Measurements from ENCODE around the gene GAMT. TPM values are rescaled to one million over a fixed set of nuclear protein-coding genes. Genes with fewer than 3 reads are reported as not detected.

GAMT gene
- total and polyA plus RNA-seq, 2 donors (not counting 3 experiments of a cell fraction or from before 2014, with no cell fraction given) = 22.1 to 36.9 TPM

- intact Hi-C loops (cut with micrococcal nuclease) (loop anchor here (1.0 to 10.0 kb wide), 2 partner anchors 17 to 194 kb away; partner anchors contain the start of genes MBD3 and NDUFS7), dilution Hi-C loops (cut with MboI; ENCODE audit: extremely low pct_ligation_motif_present, low sequenced_read_pairs) (no loop called here)
- Histone ChIP-seq H3K27me3 (ENCODE audit: control insufficient read depth in 2 of 2, insufficient read depth in 2 of 2, low read length in 2 of 2) (no peaks in the 10 kb centered on the region), H3K4me3 (replicated peaks in 1 of 3; ENCODE audit: insufficient read depth in 1 of 3, low read depth in 1 of 3, low read length in 3 of 3) (peak overlapping the region; percentile 47 to 70 (median 56)), H3K4me2 (ENCODE audit: insufficient read depth, low read length) (no peak overlapping the region), H2AFZ (ENCODE audit: low read depth, low read length) (peak overlapping the region; percentile 84), H3K4me1 (ENCODE audit: control insufficient read depth, extremely low read depth, insufficient read depth, low read length) (peaks cover 12% of the 10 kb centered on the region), H3K9ac (replicated peaks; ENCODE audit: extremely low read depth, insufficient read depth, low read length) (no peak overlapping the region), H3K36me3 (ENCODE audit: control insufficient read depth in 2 of 2, extremely low read depth in 1 of 2, insufficient read depth in 2 of 2, low read length in 2 of 2) (no peaks in the 10 kb centered on the region), H3K27ac (ENCODE audit: insufficient read depth, low read depth, low read length) (no peak overlapping the region), H3K9me3 (replicated peaks; ENCODE audit: control insufficient read depth, insufficient read depth, low read length) (no peaks in the 10 kb centered on the region), H4K20me1 (replicated peaks; ENCODE audit: control insufficient read depth, extremely low read depth, insufficient read depth, low read length) (no peaks in the 10 kb centered on the region), H3K79me2 (ENCODE audit: control insufficient read depth, insufficient read depth, low read length) (no peaks in the 10 kb centered on the region), H3K9me1 (replicated peaks; ENCODE audit: control insufficient read depth, extremely low read depth, insufficient read depth, low read length) (no peaks in the 10 kb centered on the region)
- FAIRE-seq (no peak), DNase-seq (ENCODE audit: low read depth, low spot score) (no peak)
- BruUV-seq (replicated peaks) = no TSS peak
- ChIA-PET POLR2A (no interaction called here), CTCF (no interaction called here)
- TF ChIP-seq MAX (IDR thresholded peaks at IDR 0.05; ENCODE audit: insufficient read depth, insufficient read length) = no peak
- TF ChIP-seq EZH2 (IDR thresholded peaks at IDR 0.05; ENCODE audit: borderline replicate concordance, low read depth, low read length, severe bottlenecking) = no peak
- no peak for TF ChIP-seq POLR2A (IDR thresholded peaks at IDR 0.05; ENCODE audit: low read depth, low read length)
- no peak for TF ChIP-seq POLR2AphosphoS5 (IDR thresholded peaks at IDR 0.05; ENCODE audit: insufficient read depth, low read depth, low read length)
- TF ChIP-seq FOS (IDR thresholded peaks at IDR 0.05; ENCODE audit: borderline replicate concordance, insufficient read depth, low read length) = no peak
- TF ChIP-seq MYC (IDR thresholded peaks at IDR 0.05; ENCODE audit: low read depth, low read length) = no peak
- TF ChIP-seq CTCF (IDR thresholded peaks at IDR 0.05; ENCODE audit: extremely low read depth in 1 of 2, insufficient read depth in 1 of 2, low read depth in 1 of 2, low read length in 2 of 2) = no peak
- TF ChIP-seq JUN (IDR thresholded peaks at IDR 0.05; ENCODE audit: borderline replicate concordance, insufficient read depth, insufficient read length, low read depth) = no peak
- no peak for TF ChIP-seq GATA2 (IDR thresholded peaks at IDR 0.05; ENCODE audit: insufficient read depth, insufficient read length, low read depth, low read length)
Measured at GRCh38 chr19:1400281-1401137, 833 bp downstream of the GAMT start.
